HG03571 (cell line): ENCODE results near the gene MAGI2.
"Not testable (repeated sequence)": the region's sequence is repeated elsewhere in the genome, so short reads cannot be mapped to it uniquely, and the experiment has no call there.

Source experiments
- ATAC-seq: cut with Tn5 transposase; IDR thresholded peaks from one replicate; pipeline ENCODE4 v1.9.1; 2021; ENCODE audit not compliant: unreplicated experiment

The MAGI2 gene

DNA sequence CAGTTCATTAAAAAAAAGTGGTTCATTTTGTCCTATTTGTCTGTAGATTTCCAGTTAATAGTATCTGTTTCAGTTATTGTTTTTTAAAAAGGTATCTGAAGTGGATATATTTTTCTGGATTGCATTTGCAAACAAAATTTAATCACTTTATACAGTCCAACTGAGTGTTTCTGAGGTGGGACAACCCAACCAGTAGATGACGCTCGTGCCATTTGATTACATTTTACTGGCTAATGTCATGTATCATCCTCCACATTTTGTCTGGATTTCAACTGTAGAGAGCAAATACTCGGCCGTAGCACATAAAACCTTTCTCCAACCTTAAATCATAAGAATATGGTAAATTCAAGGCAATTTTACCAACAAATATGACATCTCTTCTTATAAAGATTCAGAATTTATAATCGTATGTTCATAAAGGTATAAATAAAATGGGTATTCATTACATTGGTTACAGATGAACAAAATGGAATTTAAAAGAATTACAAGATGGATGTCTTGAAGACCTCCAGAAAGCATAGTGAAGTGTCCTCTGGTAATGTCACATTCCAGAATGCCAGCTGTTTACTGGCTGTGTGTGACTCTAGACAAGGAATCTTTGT is 865.9 kb downstream of the MAGI2 start:
- ATAC-seq, result no peak

DNA sequence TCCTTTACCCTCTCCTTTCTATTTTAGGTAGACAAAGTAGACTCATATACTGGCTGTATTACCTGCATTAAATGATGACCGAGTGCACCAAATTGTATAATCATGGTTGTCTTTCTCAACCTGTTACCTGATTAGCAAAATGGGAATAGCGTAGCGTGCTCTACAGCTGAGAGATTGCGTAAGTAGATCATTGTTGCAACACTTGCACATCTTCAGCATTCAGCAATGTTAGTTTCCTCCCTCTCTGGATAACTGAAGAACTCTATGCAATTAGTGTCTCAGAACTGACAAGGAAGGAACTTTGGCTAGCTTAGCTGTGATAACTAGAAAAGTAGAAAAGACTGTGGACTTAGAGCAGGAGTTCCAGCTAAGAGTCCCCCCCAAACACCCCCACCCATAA is 867.5 kb downstream of the MAGI2 start:
- no peak for ATAC-seq

GRCh38 chr7:78578686-78579085 is 874.8 kb downstream of the MAGI2 start:
- no peak for ATAC-seq

GRCh38 chr7:78577174-78577952 is 876.1 kb downstream of the MAGI2 start:
- ATAC-seq, result not testable (repeated sequence)

- no peak for ATAC-seq
Measured at GRCh38 chr7:78576236-78576635, 877.2 kb downstream of the MAGI2 start.

- ATAC-seq, result no peak
Measured at GRCh38 chr7:78571292-78571691, 882.2 kb downstream of the MAGI2 start.

DNA sequence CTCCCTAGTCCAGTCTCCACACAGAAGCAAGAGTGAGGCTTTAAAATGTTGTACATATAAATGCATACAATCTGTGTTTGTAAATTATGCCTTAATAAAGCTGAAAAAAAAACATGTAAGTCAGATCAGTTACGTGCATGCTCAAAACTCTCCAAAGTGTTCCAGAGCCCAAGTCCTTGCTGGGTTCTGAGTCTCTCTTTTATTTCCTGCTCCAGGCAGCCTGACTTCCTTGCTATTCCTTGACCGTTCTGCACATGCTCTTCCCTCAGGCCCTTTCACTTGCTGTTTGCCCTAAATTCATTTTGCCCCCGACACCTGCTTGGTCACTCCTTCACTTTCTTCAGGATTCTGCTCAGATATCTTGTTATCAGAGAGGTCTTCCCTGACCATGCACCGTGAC is 884.8 kb downstream of the MAGI2 start:
- ATAC-seq, result no peak

GRCh38 chr7:78567836-78568235 is 885.6 kb downstream of the MAGI2 start:
- no peak for ATAC-seq

DNA sequence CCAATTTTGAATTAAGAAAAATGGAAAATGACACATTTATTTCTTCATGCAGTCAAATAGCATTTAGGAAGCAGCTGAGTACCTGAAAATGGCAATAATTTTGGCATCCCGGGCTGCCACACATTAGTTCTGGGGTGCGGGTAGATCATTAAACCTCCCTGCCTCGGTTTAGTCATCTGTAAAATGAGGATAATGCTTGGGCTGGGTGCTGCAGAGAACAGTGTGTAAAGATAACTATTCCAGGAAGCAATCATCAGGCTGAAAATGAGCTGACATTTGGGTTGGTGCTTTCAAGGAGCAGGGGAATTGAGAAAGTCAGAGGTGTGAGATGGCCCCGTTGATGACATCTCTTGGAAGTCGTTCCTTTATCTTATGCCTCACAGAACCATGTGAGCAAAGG is 887.7 kb downstream of the MAGI2 start:
- no peak for ATAC-seq

GRCh38 chr7:78563191-78563590 is 890.3 kb downstream of the MAGI2 start:
- no peak for ATAC-seq

DNA sequence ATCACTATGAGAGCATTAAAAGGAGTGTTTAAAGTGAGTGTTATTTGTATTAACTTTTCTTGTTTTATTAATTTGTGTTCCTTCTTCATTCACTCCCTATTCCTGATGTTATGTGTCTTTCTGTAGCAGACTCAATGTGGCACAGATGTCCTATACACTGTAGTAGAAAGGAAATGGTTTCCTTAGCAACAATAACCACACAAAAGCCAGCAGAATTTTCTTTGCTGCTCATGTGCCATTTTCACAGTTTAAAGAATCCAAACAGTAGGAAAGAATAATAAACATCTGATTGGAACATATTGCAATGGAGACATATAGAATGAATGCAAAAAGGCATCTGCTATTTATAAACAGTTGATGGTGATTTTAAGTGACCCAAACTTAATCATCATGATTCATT is 891.3 kb downstream of the MAGI2 start:
- ATAC-seq, result no peak

DNA sequence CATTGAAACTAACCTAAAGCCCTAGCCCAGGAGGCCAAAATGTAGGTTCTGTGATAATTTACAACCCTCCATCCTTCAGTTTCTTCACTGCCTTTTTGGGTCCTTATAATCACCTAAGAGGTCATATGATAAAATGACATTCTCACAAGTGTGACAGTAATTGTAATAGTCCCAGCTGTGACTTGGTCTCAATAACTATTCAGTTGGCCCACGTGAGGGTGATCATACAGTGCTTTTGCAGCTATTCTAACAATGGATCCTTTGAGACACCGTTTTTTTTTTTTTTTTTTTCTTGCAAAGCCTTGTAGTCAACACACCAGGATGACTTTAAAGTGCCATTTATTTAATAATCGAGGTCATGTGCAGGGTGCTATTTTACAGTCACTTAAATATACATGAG is 894.9 kb downstream of the MAGI2 start:
- no peak for ATAC-seq

GRCh38 chr7:78543976-78544375 is 909.5 kb downstream of the MAGI2 start:
- ATAC-seq, result no peak

- ATAC-seq, result no peak
Measured at GRCh38 chr7:78542981-78543380, 910.5 kb downstream of the MAGI2 start.

GRCh38 chr7:78542541-78542940 is 910.9 kb downstream of the MAGI2 start:
- no peak for ATAC-seq

DNA sequence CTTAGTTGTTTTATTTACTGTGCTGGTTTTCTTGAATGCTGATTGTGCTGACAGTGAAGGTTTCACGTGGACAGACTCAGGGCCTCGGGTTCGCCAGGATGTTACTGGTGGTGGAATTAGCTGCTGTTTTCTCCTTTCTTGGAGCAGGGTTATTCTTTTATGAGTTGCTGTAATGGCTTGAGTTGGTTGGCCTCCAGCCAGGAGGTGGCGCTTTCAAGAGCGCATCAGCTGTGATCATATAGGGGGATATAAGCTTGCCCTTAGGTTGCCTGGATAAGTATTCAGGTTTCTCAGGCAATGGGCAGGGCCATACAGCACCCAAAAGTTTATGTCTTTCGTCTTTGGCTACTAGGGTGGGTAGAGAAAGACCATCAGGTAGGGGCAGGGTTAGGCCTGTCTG is 913.6 kb downstream of the MAGI2 start:
- ATAC-seq, result no peak

DNA sequence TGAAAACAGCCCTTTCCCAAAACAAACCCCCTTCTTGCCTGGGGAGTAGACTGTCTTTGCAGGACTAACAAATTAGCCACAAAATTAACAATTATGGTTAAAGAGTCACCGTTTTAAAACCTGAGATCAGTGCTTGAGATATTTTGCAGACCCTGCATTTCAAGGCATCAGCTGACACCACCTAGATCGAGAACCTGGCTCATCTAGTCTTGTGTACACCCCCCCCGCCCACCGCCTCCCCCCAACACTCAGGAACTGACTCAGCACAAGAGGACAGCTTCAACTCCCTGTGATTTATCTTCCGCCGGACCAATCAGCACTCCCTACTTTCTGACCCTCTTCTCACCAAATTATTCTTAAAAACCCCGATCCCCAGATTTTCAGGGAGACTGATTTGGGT is 917.8 kb downstream of the MAGI2 start:
- no peak for ATAC-seq

- no peak for ATAC-seq
Measured at GRCh38 chr7:78530351-78530750, 923.1 kb downstream of the MAGI2 start.

GRCh38 chr7:78529392-78529791 is 924.1 kb downstream of the MAGI2 start:
- no peak for ATAC-seq

DNA sequence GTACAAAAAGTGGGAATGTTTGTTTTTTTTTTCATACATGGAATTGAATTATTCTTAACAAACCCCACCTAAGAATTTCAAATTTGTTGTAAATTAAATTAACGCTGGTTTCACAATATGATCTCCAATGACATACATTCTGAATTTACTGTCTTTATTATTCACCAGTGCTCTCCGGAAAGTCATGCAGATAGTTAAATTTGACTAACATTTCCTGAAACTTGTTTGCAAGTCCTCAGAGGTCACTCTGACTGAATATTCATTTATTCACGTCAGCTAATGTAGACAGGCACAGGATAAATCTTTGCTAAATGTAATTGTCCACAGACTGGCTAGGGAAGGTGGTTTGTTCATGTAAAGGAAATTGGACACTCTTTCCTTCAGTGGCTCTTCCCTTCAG is 924.5 kb downstream of the MAGI2 start:
- no peak for ATAC-seq

GRCh38 chr7:78523930-78524329 is 929.5 kb downstream of the MAGI2 start:
- ATAC-seq, result no peak

GRCh38 chr7:78521961-78522360 is 931.5 kb downstream of the MAGI2 start:
- ATAC-seq, result no peak

GRCh38 chr7:78516450-78516849 is 937.0 kb downstream of the MAGI2 start:
- ATAC-seq, result no peak
